ENCODE measurements around the gene TUBGCP6. TPM values are rescaled to one million over a fixed set of nuclear protein-coding genes. Genes with fewer than 3 reads are reported as not detected.
"Not testable (repeated sequence)": the region's sequence is repeated elsewhere in the genome, so short reads cannot be mapped to it uniquely, and the experiment has no call there.

TUBGCP6 gene
- total and polyA plus RNA-seq, 2 donors (not counting 1 experiment from before 2014, with no cell fraction given): 137 to 178 TPM

GRCh38 chr22:50274311-50274710 is 29.5 kb upstream of the TUBGCP6 start:
- no peaks in the 10 kb centered on the region for H3K27me3 Mint-ChIP-seq
- H3K4me3 Mint-ChIP-seq: no peak overlapping the region
- peaks cover 13% of the 10 kb centered on the region for H3K4me1 Mint-ChIP-seq
- no peak overlapping the region for H3K27ac Mint-ChIP-seq
- Histone ChIP-seq H3K79me2 (ENCODE audit: control insufficient read depth, insufficient read depth, low read length) (no peaks in the 10 kb centered on the region), H3K36me3 (replicated peaks in 1 of 2; ENCODE audit: control extremely low read depth in 1 of 2, control insufficient read depth in 1 of 2, extremely low read depth in 1 of 2, insufficient read depth in 2 of 2, low read length in 1 of 2) (no peaks in the 10 kb centered on the region), H3K4me2 (replicated peaks; ENCODE audit: low read depth, low read length, poor library complexity, severe bottlenecking) (no peak overlapping the region), H3K9ac (ENCODE audit: low read length) (no peak overlapping the region), H4K20me1 (ENCODE audit: control insufficient read depth, insufficient read depth, low read length, poor library complexity, severe bottlenecking) (peaks cover 11% of the 10 kb centered on the region), H3K27me3 (replicated peaks in 1 of 4; ENCODE audit: control extremely low read depth in 1 of 4, control insufficient read depth in 3 of 4, insufficient read depth in 4 of 4, low read length in 3 of 4) (peaks cover 0 to 18% (median 4%) of the 10 kb centered on the region in 4 experiments), H3K27ac (ENCODE audit: low read length in 2 of 2) (no peak overlapping the region), H3K9me3 (ENCODE audit: control extremely low read depth in 1 of 3, control insufficient read depth in 2 of 3, insufficient read depth in 1 of 3, low read length in 2 of 3) (no peaks in the 10 kb centered on the region), H3K4me3 (ENCODE audit: control extremely low read depth in 1 of 5, extremely low read depth in 1 of 5, insufficient read depth in 1 of 5, low read depth in 2 of 5, low read length in 4 of 5) (no peak overlapping the region), H2AFZ (ENCODE audit: insufficient read depth, low read depth, low read length, poor library complexity, severe bottlenecking) (no peak overlapping the region), H3K4me1 (ENCODE audit: control insufficient read depth in 2 of 2, insufficient read depth in 2 of 2, low read length in 2 of 2) (peaks cover 16 to 25% of the 10 kb centered on the region in 2 donors)
- no peaks in the 10 kb centered on the region for H3K9me3 Mint-ChIP-seq (ENCODE audit: insufficient read depth)
- ChIA-PET POLR2A (no interaction called here), CTCF (interaction anchor here (1.0 to 1.8 kb wide), 6 partner anchors 19 to 68 kb away, joined by 3 to 6 read pairs (median 4); partner anchors contain the start of gene HDAC10)
- DNase-seq (peak; percentile 75), ATAC-seq (ENCODE audit: low read depth) (peak; percentile 18)
- intact Hi-C loops (cut with micrococcal nuclease): loop anchor here (1.0 kb wide), 1 partner anchor 68 kb away; no protein-coding TSS in a partner anchor
- TF ChIP-seq EZH2 (IDR thresholded peaks at IDR 0.05; ENCODE audit: borderline replicate concordance, insufficient read depth, low read depth, low read length, poor library complexity, severe bottlenecking) (no peak), CTCF (IDR thresholded peaks at IDR 0.05) (peak; percentile 39)
- WGBS (ENCODE audit: insufficient coverage): 37% methylated on average over 3 of the region's 7 CpGs

GRCh38 chr22:50273781-50274180 is 29.0 kb upstream of the TUBGCP6 start:
- H2AFZ ChIP-seq (ENCODE audit: insufficient read depth, low read depth, low read length, poor library complexity, severe bottlenecking); H3K4me2 ChIP-seq (replicated peaks; ENCODE audit: low read depth, low read length, poor library complexity, severe bottlenecking); H3K27ac Mint-ChIP-seq; H3K4me3 Mint-ChIP-seq; H3K27ac ChIP-seq (ENCODE audit: low read length in 2 of 2); H3K9ac ChIP-seq (ENCODE audit: low read length); H3K27me3 Mint-ChIP-seq; H3K9me3 ChIP-seq (ENCODE audit: control extremely low read depth in 1 of 3, control insufficient read depth in 2 of 3, insufficient read depth in 1 of 3, low read length in 2 of 3); POLR2A ChIA-PET; H3K79me2 ChIP-seq (ENCODE audit: control insufficient read depth, insufficient read depth, low read length); ATAC-seq (ENCODE audit: low read depth); DNase-seq; H3K4me3 ChIP-seq (ENCODE audit: control extremely low read depth in 1 of 5, extremely low read depth in 1 of 5, insufficient read depth in 1 of 5, low read depth in 2 of 5, low read length in 4 of 5); H3K36me3 ChIP-seq (replicated peaks in 1 of 2; ENCODE audit: control extremely low read depth in 1 of 2, control insufficient read depth in 1 of 2, extremely low read depth in 1 of 2, insufficient read depth in 2 of 2, low read length in 1 of 2); H3K9me3 Mint-ChIP-seq (ENCODE audit: insufficient read depth): not testable (repeated sequence)
- Histone ChIP-seq H4K20me1 (ENCODE audit: control insufficient read depth, insufficient read depth, low read length, poor library complexity, severe bottlenecking) (peaks cover 11% of the 10 kb centered on the region), H3K27me3 (replicated peaks in 1 of 4; ENCODE audit: control extremely low read depth in 1 of 4, control insufficient read depth in 3 of 4, insufficient read depth in 4 of 4, low read length in 3 of 4) (peaks cover 0 to 23% (median 6%) of the 10 kb centered on the region in 4 experiments), H3K4me1 (ENCODE audit: control insufficient read depth in 2 of 2, insufficient read depth in 2 of 2, low read length in 2 of 2) (peaks cover 16 to 28% of the 10 kb centered on the region in 2 donors)
- intact Hi-C loops (cut with micrococcal nuclease): loop anchor here (1.0 kb wide), 1 partner anchor 69 kb away; no protein-coding TSS in a partner anchor
- H3K4me1 Mint-ChIP-seq: peaks cover 13% of the 10 kb centered on the region
- CTCF ChIA-PET: interaction anchor here (1.0 to 1.8 kb wide), 7 partner anchors 19 to 68 kb away, joined by 3 to 6 read pairs (median 4); partner anchors contain the start of genes HDAC10 and TUBGCP6
- 95% methylated on average over 6 of the region's 10 CpGs for WGBS (ENCODE audit: insufficient coverage)

GRCh38 chr22:50273352-50273751 is 28.5 kb upstream of the TUBGCP6 start:
- H3K27ac ChIP-seq (ENCODE audit: low read length in 2 of 2); H3K9me3 Mint-ChIP-seq (ENCODE audit: insufficient read depth); H3K9me3 ChIP-seq (ENCODE audit: control extremely low read depth in 1 of 3, control insufficient read depth in 2 of 3, insufficient read depth in 1 of 3, low read length in 2 of 3); POLR2A ChIA-PET; H3K27ac Mint-ChIP-seq; ATAC-seq (ENCODE audit: low read depth); H2AFZ ChIP-seq (ENCODE audit: insufficient read depth, low read depth, low read length, poor library complexity, severe bottlenecking); DNase-seq; H3K79me2 ChIP-seq (ENCODE audit: control insufficient read depth, insufficient read depth, low read length); H3K4me3 Mint-ChIP-seq; H3K4me2 ChIP-seq (replicated peaks; ENCODE audit: low read depth, low read length, poor library complexity, severe bottlenecking); H3K9ac ChIP-seq (ENCODE audit: low read length); H3K4me3 ChIP-seq (ENCODE audit: control extremely low read depth in 1 of 5, extremely low read depth in 1 of 5, insufficient read depth in 1 of 5, low read depth in 2 of 5, low read length in 4 of 5); H3K36me3 ChIP-seq (replicated peaks in 1 of 2; ENCODE audit: control extremely low read depth in 1 of 2, control insufficient read depth in 1 of 2, extremely low read depth in 1 of 2, insufficient read depth in 2 of 2, low read length in 1 of 2); H3K27me3 Mint-ChIP-seq; intact Hi-C loops (cut with micrococcal nuclease): not testable (repeated sequence)
- CTCF ChIA-PET: interaction anchor here (0.6 to 2.0 kb wide), 9 partner anchors 18 to 69 kb away, joined by 3 to 6 read pairs (median 5); partner anchors contain the start of genes HDAC10 and TUBGCP6
- peaks cover 16 to 29% of the 10 kb centered on the region in 2 donors for H3K4me1 ChIP-seq (ENCODE audit: control insufficient read depth in 2 of 2, insufficient read depth in 2 of 2, low read length in 2 of 2)
- H3K4me1 Mint-ChIP-seq: peaks cover 16% of the 10 kb centered on the region
- H3K27me3 ChIP-seq (replicated peaks in 1 of 4; ENCODE audit: control extremely low read depth in 1 of 4, control insufficient read depth in 3 of 4, insufficient read depth in 4 of 4, low read length in 3 of 4): peaks cover 0 to 23% (median 7%) of the 10 kb centered on the region in 4 experiments
- 83% methylated on average over 1 of the region's 11 CpGs for WGBS (ENCODE audit: insufficient coverage)
- H4K20me1 ChIP-seq (ENCODE audit: control insufficient read depth, insufficient read depth, low read length, poor library complexity, severe bottlenecking): peaks cover 11% of the 10 kb centered on the region

Data from B cell (primary cell).